ENCODE results near the gene MOB1B. TPM values are rescaled to one million over a fixed set of nuclear protein-coding genes. Genes with fewer than 3 reads are reported as not detected.

The MOB1B gene
- total and polyA plus RNA-seq, 2 of the 13 experiments (the other 11 are each of a cell fraction or from before 2014, with no cell fraction given), result 3.9 to 4.0 TPM

DNA sequence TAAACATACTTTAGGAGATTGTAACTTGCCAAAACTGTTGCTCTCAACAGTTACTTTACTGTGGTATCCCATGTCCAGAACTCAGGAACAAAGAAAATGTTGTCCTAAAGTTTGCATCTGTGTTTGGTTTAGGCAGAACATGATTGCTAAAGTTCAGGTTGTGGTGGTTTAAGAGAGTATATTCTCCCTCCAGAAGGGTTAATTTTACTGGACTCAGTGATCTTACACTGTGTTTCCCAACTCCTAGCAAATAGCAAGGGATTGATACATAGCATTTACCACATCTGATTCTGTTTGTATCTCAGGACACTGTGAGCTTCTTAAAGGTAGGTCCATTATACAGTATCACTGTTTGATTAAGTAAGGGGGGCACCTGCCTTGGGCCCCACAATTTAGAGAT is 78.0 kb downstream of the MOB1B start:
- peaks cover 0 to 3% of the 10 kb centered on the region in 2 experiments; a peak in 1 of 5 replicates for H3K36me3 ChIP-seq (replicated peaks in 1 of 2; ENCODE audit: control insufficient read depth in 1 of 2, insufficient read depth in 2 of 2, low read length in 2 of 2)
- H4K20me1 ChIP-seq (ENCODE audit: insufficient read depth, low read length), result no peaks in the 10 kb centered on the region
- no peak overlapping the region for H3K4me3 ChIP-seq (replicated peaks in 1 of 3; ENCODE audit: insufficient read depth in 1 of 3, low read depth in 2 of 3, low read length in 3 of 3)
- no peak overlapping the region for H3K4me2 ChIP-seq (ENCODE audit: low read depth, low read length)
- no peaks in the 10 kb centered on the region for H3K79me2 ChIP-seq (ENCODE audit: insufficient read depth, low read length)
- in situ Hi-C loops (cut with HindIII; ENCODE audit: extremely low pct_ligation_motif_present, low pct_unique_long_range_greater_than_20kb) (no loop called here), intact Hi-C loops (cut with micrococcal nuclease; ENCODE audit: unreplicated experiment) (no loop called here)
- ChIA-PET CTCF (ENCODE audit: low intra/inter-chr PET ratio, low total read pairs) (no interaction called here), POLR2A (no interaction called here)
- no peaks in the 10 kb centered on the region for H3K9me3 ChIP-seq (ENCODE audit: low read length)
- no peaks in the 10 kb centered on the region for H3K27me3 ChIP-seq (ENCODE audit: control insufficient read depth in 1 of 2, insufficient read depth in 2 of 2, low read length in 2 of 2)
- no peak overlapping the region for H3K9ac ChIP-seq (ENCODE audit: insufficient read depth, low read depth, low read length)
- no TSS peak for BruUV-seq (replicated peaks)
- no peak for TF ChIP-seq ZNF460 (CRISPR knock-in tag; IDR thresholded peaks at IDR 0.05; ENCODE audit: borderline replicate concordance)
- TF ChIP-seq, protein P1, sequence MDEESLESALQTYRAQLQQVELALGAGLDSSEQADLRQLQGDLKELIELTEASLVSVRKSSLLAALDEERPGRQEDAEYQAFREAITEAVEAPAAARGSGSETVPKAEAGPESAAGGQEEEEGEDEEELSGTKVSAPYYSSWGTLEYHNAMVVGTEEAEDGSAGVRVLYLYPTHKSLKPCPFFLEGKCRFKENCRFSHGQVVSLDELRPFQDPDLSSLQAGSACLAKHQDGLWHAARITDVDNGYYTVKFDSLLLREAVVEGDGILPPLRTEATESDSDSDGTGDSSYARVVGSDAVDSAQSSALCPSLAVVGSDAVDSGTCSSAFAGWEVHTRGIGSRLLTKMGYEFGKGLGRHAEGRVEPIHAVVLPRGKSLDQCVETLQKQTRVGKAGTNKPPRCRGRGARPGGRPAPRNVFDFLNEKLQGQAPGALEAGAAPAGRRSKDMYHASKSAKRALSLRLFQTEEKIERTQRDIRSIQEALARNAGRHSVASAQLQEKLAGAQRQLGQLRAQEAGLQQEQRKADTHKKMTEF (CRISPR knock-in tag; IDR thresholded peaks at IDR 0.05), result no peak
- TF ChIP-seq, protein P2, sequence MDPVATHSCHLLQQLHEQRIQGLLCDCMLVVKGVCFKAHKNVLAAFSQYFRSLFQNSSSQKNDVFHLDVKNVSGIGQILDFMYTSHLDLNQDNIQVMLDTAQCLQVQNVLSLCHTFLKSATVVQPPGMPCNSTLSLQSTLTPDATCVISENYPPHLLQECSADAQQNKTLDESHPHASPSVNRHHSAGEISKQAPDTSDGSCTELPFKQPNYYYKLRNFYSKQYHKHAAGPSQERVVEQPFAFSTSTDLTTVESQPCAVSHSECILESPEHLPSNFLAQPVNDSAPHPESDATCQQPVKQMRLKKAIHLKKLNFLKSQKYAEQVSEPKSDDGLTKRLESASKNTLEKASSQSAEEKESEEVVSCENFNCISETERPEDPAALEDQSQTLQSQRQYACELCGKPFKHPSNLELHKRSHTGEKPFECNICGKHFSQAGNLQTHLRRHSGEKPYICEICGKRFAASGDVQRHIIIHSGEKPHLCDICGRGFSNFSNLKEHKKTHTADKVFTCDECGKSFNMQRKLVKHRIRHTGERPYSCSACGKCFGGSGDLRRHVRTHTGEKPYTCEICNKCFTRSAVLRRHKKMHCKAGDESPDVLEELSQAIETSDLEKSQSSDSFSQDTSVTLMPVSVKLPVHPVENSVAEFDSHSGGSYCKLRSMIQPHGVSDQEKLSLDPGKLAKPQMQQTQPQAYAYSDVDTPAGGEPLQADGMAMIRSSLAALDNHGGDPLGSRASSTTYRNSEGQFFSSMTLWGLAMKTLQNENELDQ (CRISPR knock-in tag; IDR thresholded peaks at IDR 0.05; ENCODE audit: borderline replicate concordance), result no peak
- TF ChIP-seq ZNF652 (CRISPR knock-in tag; IDR thresholded peaks at IDR 0.05; ENCODE audit: borderline replicate concordance, low read depth), result peak; percentile 79
- TF ChIP-seq GPN1 (CRISPR knock-in tag; IDR thresholded peaks at IDR 0.05; ENCODE audit: borderline replicate concordance), result no peak
- no peak for TF ChIP-seq NPAS2 (CRISPR knock-in tag; IDR thresholded peaks at IDR 0.05; ENCODE audit: borderline replicate concordance)
- H2AFZ ChIP-seq (ENCODE audit: low read length), result no peak overlapping the region
- ATAC-seq, result peak; percentile 77
- DNase-seq (ENCODE audit: low spot score), result peak; percentile 9
- FAIRE-seq, result peak; percentile 56
- peaks cover 15% of the 10 kb centered on the region for H3K4me1 ChIP-seq (ENCODE audit: insufficient read depth, low read length)
- no peak overlapping the region for H3K27ac ChIP-seq (ENCODE audit: extremely low read length, insufficient read depth, low read length)
